ENCODE measurements around the gene SIMC1.
"Not testable (repeated sequence)": the region's sequence is repeated elsewhere in the genome, so short reads cannot be mapped to it uniquely, and the experiment has no call there.

The SIMC1 gene

GRCh38 chr5:176252171-176252570 is 13.9 kb downstream of the SIMC1 start:
- not testable (repeated sequence) for ATAC-seq

GRCh38 chr5:176253370-176254065 is 15.3 kb downstream of the SIMC1 start:
- ATAC-seq, result not testable (repeated sequence)

- ATAC-seq, result not testable (repeated sequence)
Observed at GRCh38 chr5:176254066-176254393, 15.8 kb downstream of the SIMC1 start.

GRCh38 chr5:176257871-176258505 is 19.8 kb downstream of the SIMC1 start:
- not testable (repeated sequence) for ATAC-seq

- not testable (repeated sequence) for ATAC-seq
Observed at GRCh38 chr5:176260682-176261081, 22.5 kb downstream of the SIMC1 start.

GRCh38 chr5:176266448-176266847 is 28.2 kb downstream of the SIMC1 start:
- not testable (repeated sequence) for ATAC-seq

GRCh38 chr5:176289018-176289417 is 50.8 kb downstream of the SIMC1 start:
- ATAC-seq, result not testable (repeated sequence)

- not testable (repeated sequence) for ATAC-seq
Observed at GRCh38 chr5:176290057-176290840, 52.0 kb downstream of the SIMC1 start.

GRCh38 chr5:176305356-176305755 is 67.1 kb downstream of the SIMC1 start:
- ATAC-seq, result not testable (repeated sequence)

GRCh38 chr5:176317534-176318374 is 79.5 kb downstream of the SIMC1 start:
- ATAC-seq, result no peak

More at GRCh38 chr5:176317534-176318374, 79.5 kb downstream of the SIMC1 start:
- no peak for TF ChIP-seq TOX (CRISPR knock-in tag; IDR thresholded peaks at IDR 0.05; ENCODE audit: borderline replicate concordance)
- no peak for TF ChIP-seq ZC3H10 (CRISPR knock-in tag; IDR thresholded peaks at IDR 0.05)
- TF ChIP-seq ZFP30 (CRISPR knock-in tag; IDR thresholded peaks at IDR 0.05), result no peak
- TF ChIP-seq RARB (CRISPR knock-in tag; IDR thresholded peaks at IDR 0.05), result no peak
- TF ChIP-seq GLIS3 (CRISPR knock-in tag; IDR thresholded peaks at IDR 0.05), result no peak
- no peak for TF ChIP-seq OSR1 (CRISPR knock-in tag; IDR thresholded peaks at IDR 0.05)
- no peak for TF ChIP-seq ZFP3 (CRISPR knock-in tag; IDR thresholded peaks at IDR 0.05)
- TF ChIP-seq ESRRG (CRISPR knock-in tag; IDR thresholded peaks at IDR 0.05), result no peak
- no peak for TF ChIP-seq BACH2 (CRISPR knock-in tag; IDR thresholded peaks at IDR 0.05; ENCODE audit: borderline replicate concordance)
- no peak for TF ChIP-seq PATZ1 (CRISPR knock-in tag; IDR thresholded peaks at IDR 0.05; ENCODE audit: borderline replicate concordance)
- TF ChIP-seq ZNF8 (CRISPR knock-in tag; IDR thresholded peaks at IDR 0.05), result no peak
- TF ChIP-seq ARNTL (CRISPR knock-in tag; IDR thresholded peaks at IDR 0.05; ENCODE audit: borderline replicate concordance, low read depth), result no peak
- no peak for TF ChIP-seq ZNF70 (CRISPR knock-in tag; IDR thresholded peaks at IDR 0.05)
- TF ChIP-seq SNAI2 (CRISPR knock-in tag; IDR thresholded peaks at IDR 0.05), result no peak
- no peak for TF ChIP-seq PPARA (CRISPR knock-in tag; IDR thresholded peaks at IDR 0.05; ENCODE audit: borderline replicate concordance)
- no peak for TF ChIP-seq CSRNP3 (CRISPR knock-in tag; IDR thresholded peaks at IDR 0.05)
